Loucy (cell line): ENCODE measurements around the gene IKZF5.

Source experiments
- H2AFZ ChIP-seq: fragments of 200-600 bp; sonication (generic); 2 replicates; pipeline ENCODE4 v1.6.0; 2016; ENCODE audit warnings: antibody characterized with exemption, mild to moderate bottlenecking, low read length, moderate library complexity
- H3F3A ChIP-seq: fragments of 200-600 bp; 2 replicates; pipeline ENCODE4 v1.6.0; 2016; ENCODE audit warnings: antibody characterized with exemption, low read depth, mild to moderate bottlenecking
- H3K27me3 ChIP-seq: fragments of 200-600 bp; sonication (generic); 2 replicates; pipeline ENCODE4 v1.6.1; 2014; ENCODE audit warnings: low read length, mild to moderate bottlenecking; ENCODE audit not compliant: insufficient read depth, poor library complexity, severe bottlenecking
- H3K36me3 ChIP-seq: fragments of 200-600 bp; sonication (generic); 2 replicates; pipeline ENCODE4 v1.6.1; 2016; ENCODE audit warnings: low read length; ENCODE audit not compliant: insufficient read depth
- H3K4me1 ChIP-seq: fragments of 200-600 bp; sonication (generic); 2 replicates; pipeline ENCODE4 v1.5.1; 2014; ENCODE audit warnings: low read length, mild to moderate bottlenecking; ENCODE audit not compliant: insufficient read depth, poor library complexity, severe bottlenecking
- H3K4me2 ChIP-seq: fragments of 200-600 bp; sonication (generic); 2 replicates; pipeline ENCODE4 v1.6.0; 2014; ENCODE audit warnings: antibody characterized with exemption, low read length, low read depth, mild to moderate bottlenecking; ENCODE audit not compliant: poor library complexity, severe bottlenecking
- H3K4me3 ChIP-seq: fragments of 200-600 bp; sonication (generic); 2 replicates; pipeline ENCODE4 v1.5.1; 2014; ENCODE audit warnings: low read length, mild to moderate bottlenecking, mixed read lengths; ENCODE audit not compliant: poor library complexity, severe bottlenecking
- H3K79me2 ChIP-seq: fragments of 200-600 bp; sonication (generic); 2 replicates; pipeline ENCODE4 v1.6.1; 2014; ENCODE audit warnings: low read length; ENCODE audit not compliant: insufficient read depth
- H3K9ac ChIP-seq: fragments of 200-600 bp; sonication (generic); 2 replicates; pipeline ENCODE4 v1.6.0; 2014; ENCODE audit warnings: mild to moderate bottlenecking, low read depth, low read length, moderate library complexity; ENCODE audit not compliant: poor library complexity, severe bottlenecking
- H3K9me2 ChIP-seq: fragments of 200-600 bp; sonication (generic); replicated peaks from 2 replicates; pipeline ENCODE4 v1.6.1; 2016; ENCODE audit warnings: low read depth, low read length, mixed read lengths
- H3K9me3 ChIP-seq: fragments of 200-600 bp; sonication (generic); 2 replicates; pipeline ENCODE4 v1.6.1; 2014; ENCODE audit warnings: mild to moderate bottlenecking, antibody characterized with exemption, low read length, low read depth; ENCODE audit not compliant: insufficient read depth
- H4K20me1 ChIP-seq: fragments of 200-600 bp; sonication (generic); 2 replicates; pipeline ENCODE4 v1.6.0; 2014; ENCODE audit warnings: antibody characterized with exemption, low read length, mild to moderate bottlenecking; ENCODE audit not compliant: insufficient read depth, poor library complexity, severe bottlenecking
- CTCF ChIP-seq: fragments of 200-600 bp; sonication (generic); conservative IDR thresholded peaks from 2 replicates; pipeline ENCODE4 v1.5.1; 2014; ENCODE audit warnings: mild to moderate bottlenecking, antibody characterized with exemption, low read length
- EZH2phosphoT487 ChIP-seq: fragments of 200-600 bp; IDR thresholded peaks from 2 replicates; pipeline ENCODE4 v1.6.1; 2018; ENCODE audit warnings: antibody characterized with exemption, mild to moderate bottlenecking, moderate library complexity, borderline replicate concordance

IKZF5 gene

GRCh38 chr10:123017421-123018165 lies 9.0 kb upstream of the IKZF5 start:
- Histone ChIP-seq H3K4me3 (no peak overlapping the region), H2AFZ (no peak overlapping the region), H3K79me2 (no peaks in the 10 kb centered on the region), H3K4me1 (no peaks in the 10 kb centered on the region), H3K4me2 (no peak overlapping the region), H3F3A (no peaks in the 10 kb centered on the region), H3K9me2 (no peaks in the 10 kb centered on the region), H3K27me3 (no peaks in the 10 kb centered on the region), H3K36me3 (no peaks in the 10 kb centered on the region), H4K20me1 (no peaks in the 10 kb centered on the region), H3K9me3 (no peaks in the 10 kb centered on the region), H3K9ac (no peak overlapping the region)
- TF ChIP-seq CTCF (no peak), EZH2phosphoT487 (no peak)

DNA sequence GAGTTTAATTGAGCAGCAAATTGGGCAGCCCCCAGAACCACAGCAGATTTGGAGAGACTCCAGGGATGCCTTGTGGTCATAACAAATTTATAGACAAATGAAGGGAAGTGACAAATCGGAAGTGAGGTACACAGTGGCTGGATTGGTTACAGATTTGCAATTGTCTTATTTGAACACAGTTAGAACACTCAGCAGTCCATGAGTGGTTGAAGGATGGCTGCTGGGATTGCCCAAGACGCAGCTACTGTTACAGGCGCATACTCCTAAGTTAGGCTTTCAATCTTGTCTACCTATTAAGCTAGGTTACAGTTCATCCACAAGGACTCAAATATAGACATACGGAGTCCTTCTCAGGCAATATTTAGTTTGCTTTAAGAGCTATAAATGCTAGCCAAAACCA lies 7.6 kb upstream of the IKZF5 start:
- Histone ChIP-seq H3K27me3 (no peaks in the 10 kb centered on the region), H3K9me2 (no peaks in the 10 kb centered on the region), H3K4me3 (no peak overlapping the region), H4K20me1 (no peaks in the 10 kb centered on the region), H3K79me2 (no peaks in the 10 kb centered on the region), H3K9ac (no peak overlapping the region), H3K36me3 (no peaks in the 10 kb centered on the region), H3K4me2 (no peak overlapping the region), H2AFZ (no peak overlapping the region), H3F3A (no peaks in the 10 kb centered on the region), H3K9me3 (no peaks in the 10 kb centered on the region), H3K4me1 (no peaks in the 10 kb centered on the region)
- TF ChIP-seq EZH2phosphoT487 (no peak), CTCF (no peak)

GRCh38 chr10:123014772-123015171 lies 6.2 kb upstream of the IKZF5 start:
- TF ChIP-seq CTCF (no peak), EZH2phosphoT487 (no peak)
- Histone ChIP-seq H3K4me1 (peaks cover 6% of the 10 kb centered on the region), H3K36me3 (no peaks in the 10 kb centered on the region), H3K27me3 (no peaks in the 10 kb centered on the region), H3F3A (no peaks in the 10 kb centered on the region), H3K9ac (no peak overlapping the region), H3K9me2 (no peaks in the 10 kb centered on the region), H3K9me3 (no peaks in the 10 kb centered on the region), H2AFZ (no peak overlapping the region), H3K4me2 (no peak overlapping the region), H3K79me2 (no peaks in the 10 kb centered on the region), H4K20me1 (no peaks in the 10 kb centered on the region), H3K4me3 (no peak overlapping the region)
